Brain microvascular endothelial cell (primary cell): ENCODE data around the gene FARS2.

ENCODE experiments used
- DNase-seq: peaks from one replicate; pipeline ENCODE4 v3.0.0-alpha.2; 2020
- H3K27ac ChIP-seq: fragments of 250-450 bp; sonication (Bioruptor Pico); 2 replicates; pipeline ENCODE4 v1.5.1; 2020; ENCODE audit warnings: mild to moderate bottlenecking, moderate library complexity
- H3K27me3 ChIP-seq: fragments of 250-450 bp; sonication (Bioruptor Pico); replicated peaks from 2 replicates; pipeline ENCODE4 v1.5.1; 2020; ENCODE audit warnings: mild to moderate bottlenecking
- H3K36me3 ChIP-seq: fragments of 250-450 bp; sonication (Bioruptor Pico); replicated peaks from 2 replicates; pipeline ENCODE4 v1.5.1; 2020; ENCODE audit warnings: mild to moderate bottlenecking
- H3K4me3 ChIP-seq: 2 replicates; pipeline ENCODE4 v1.5.1; 2011; ENCODE audit warnings: low read depth, mild to moderate bottlenecking, control low read depth, low read length, moderate library complexity
- in situ Hi-C: cut with HindIII; loops from 2 replicates; pipeline ENCODE4 v1.10.0; 2017; ENCODE audit warnings: low sequenced_read_pairs, low pct_ligation_motif_present
- TF ChIP-seq, protein P1 (sequence below): IDR thresholded peaks from 2 replicates; pipeline ENCODE4 v1.5.1; 2011; ENCODE audit warnings: low read depth, mild to moderate bottlenecking, moderate library complexity, low read length, control low read depth, inconsistent platforms; ENCODE audit errors: missing control alignments

FARS2 gene

DNA sequence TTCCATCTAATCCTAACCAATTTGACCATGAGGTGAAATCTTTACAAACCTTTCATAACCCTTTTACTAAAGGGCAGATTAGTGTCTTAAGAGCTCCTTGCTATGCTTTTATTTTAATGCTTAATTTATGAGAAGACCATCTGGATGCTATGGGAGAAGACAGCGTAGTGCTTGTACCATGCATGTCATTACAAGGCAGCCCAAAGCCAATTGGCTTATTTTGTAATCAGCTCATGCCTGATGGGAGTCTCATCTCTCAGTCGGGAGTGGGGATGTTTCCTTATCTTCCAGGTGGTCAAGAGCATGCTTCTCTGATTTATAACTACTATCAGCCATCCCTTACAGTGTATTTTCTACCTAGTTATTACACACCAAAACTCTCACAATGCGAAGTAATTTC lies 304.7 kb downstream of the FARS2 start:
- TF ChIP-seq, protein P1, sequence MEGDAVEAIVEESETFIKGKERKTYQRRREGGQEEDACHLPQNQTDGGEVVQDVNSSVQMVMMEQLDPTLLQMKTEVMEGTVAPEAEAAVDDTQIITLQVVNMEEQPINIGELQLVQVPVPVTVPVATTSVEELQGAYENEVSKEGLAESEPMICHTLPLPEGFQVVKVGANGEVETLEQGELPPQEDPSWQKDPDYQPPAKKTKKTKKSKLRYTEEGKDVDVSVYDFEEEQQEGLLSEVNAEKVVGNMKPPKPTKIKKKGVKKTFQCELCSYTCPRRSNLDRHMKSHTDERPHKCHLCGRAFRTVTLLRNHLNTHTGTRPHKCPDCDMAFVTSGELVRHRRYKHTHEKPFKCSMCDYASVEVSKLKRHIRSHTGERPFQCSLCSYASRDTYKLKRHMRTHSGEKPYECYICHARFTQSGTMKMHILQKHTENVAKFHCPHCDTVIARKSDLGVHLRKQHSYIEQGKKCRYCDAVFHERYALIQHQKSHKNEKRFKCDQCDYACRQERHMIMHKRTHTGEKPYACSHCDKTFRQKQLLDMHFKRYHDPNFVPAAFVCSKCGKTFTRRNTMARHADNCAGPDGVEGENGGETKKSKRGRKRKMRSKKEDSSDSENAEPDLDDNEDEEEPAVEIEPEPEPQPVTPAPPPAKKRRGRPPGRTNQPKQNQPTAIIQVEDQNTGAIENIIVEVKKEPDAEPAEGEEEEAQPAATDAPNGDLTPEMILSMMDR: no peak
- no peak overlapping the region for H3K27ac ChIP-seq
- in situ Hi-C loops: no loop called here
- no peaks in the 10 kb centered on the region for H3K36me3 ChIP-seq
- no peaks in the 10 kb centered on the region for H3K27me3 ChIP-seq
- no peak for DNase-seq
- no peak overlapping the region for H3K4me3 ChIP-seq

DNA sequence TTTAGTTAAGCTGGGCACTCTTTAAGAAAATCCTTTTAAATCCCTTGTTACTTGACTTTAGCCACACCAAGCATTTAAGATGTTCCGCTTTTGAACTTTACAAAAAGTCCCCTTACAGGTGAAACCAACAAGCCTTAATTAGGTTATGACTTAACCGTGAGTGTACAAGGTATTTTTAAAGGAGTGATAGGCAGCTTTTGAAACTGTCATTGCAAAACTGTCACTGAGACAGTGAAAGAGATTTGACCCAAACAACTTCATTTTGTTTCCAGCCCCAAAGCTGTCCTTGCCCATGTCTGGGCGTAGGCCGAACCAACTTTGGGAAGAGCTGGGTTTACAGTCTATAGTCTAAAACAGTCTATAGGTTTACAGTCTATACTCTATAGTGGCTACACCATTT lies 305.4 kb downstream of the FARS2 start:
- Histone ChIP-seq H3K27ac (no peak overlapping the region), H3K27me3 (no peaks in the 10 kb centered on the region), H3K4me3 (no peak overlapping the region), H3K36me3 (no peaks in the 10 kb centered on the region)
- TF ChIP-seq, protein P1: no peak
- in situ Hi-C loops: no loop called here
- DNase-seq: no peak

DNA sequence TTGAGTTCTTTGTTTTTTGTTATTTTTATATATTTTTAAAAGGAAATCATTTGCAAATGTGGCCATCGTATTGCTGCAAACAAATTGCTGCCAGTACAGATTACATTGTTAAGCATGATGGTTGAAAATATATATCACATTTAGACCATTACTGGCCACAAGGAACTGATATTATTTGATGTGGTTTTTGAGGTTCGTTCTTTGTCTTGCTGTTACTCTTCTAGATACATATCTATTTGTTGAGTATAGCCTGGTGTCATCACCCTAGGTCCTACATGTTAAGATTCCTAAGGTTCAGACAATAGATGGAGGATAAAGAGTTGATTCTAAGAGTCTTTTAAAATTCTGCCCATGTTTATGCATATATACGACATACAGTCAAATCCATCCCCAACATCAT lies 306.0 kb downstream of the FARS2 start:
- no peak for DNase-seq
- TF ChIP-seq, protein P1: no peak
- Histone ChIP-seq H3K27me3 (no peaks in the 10 kb centered on the region), H3K36me3 (no peaks in the 10 kb centered on the region), H3K27ac (no peak overlapping the region), H3K4me3 (no peak overlapping the region)
- in situ Hi-C loops: no loop called here

DNA sequence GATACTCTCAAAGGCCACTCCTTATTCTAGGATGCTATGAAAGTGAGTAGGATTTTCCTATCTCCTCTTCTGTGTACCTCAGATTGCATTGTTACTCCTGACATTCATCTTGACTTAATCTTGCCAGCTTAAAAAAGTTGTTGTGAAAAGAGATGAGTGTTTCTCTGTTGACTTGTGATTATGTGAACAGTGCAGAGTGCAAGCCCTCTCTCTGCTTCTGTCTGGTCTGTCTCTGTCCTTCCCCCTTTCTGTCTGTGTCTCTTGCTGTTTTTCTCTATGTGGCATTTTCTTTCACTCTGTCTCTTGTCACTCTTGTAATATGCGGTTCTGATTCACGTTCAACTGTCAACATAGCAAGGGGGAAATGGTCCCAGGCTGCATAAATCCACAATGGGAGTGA lies 306.6 kb downstream of the FARS2 start:
- no peak for DNase-seq
- TF ChIP-seq, protein P1: no peak
- Histone ChIP-seq H3K4me3 (no peak overlapping the region), H3K27ac (no peak overlapping the region), H3K27me3 (no peaks in the 10 kb centered on the region), H3K36me3 (no peaks in the 10 kb centered on the region)
- in situ Hi-C loops: no loop called here

DNA sequence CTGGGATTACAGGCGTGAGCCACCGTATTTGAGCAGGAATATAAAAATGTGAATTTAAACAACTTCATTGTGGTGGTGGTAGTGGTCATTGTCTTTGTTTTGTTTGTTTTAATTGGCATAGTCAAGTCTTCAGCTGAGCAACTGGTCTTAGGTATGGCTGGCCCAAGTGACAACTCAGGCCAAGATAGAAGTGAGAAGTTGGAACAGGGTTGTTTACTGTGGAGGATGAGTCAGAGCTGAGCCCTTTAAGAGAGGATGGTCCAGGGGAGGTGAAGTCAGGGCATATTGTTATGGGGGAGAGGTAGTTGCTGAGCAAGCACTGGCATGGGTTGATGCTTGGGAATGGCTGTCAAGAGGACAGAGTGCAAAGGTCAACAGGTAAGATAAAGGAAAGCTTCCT lies 308.2 kb downstream of the FARS2 start:
- TF ChIP-seq, protein P1: no peak
- in situ Hi-C loops: no loop called here
- no peak overlapping the region for H3K27ac ChIP-seq
- H3K4me3 ChIP-seq: no peak overlapping the region
- H3K36me3 ChIP-seq: no peaks in the 10 kb centered on the region
- DNase-seq: no peak
- no peaks in the 10 kb centered on the region for H3K27me3 ChIP-seq

DNA sequence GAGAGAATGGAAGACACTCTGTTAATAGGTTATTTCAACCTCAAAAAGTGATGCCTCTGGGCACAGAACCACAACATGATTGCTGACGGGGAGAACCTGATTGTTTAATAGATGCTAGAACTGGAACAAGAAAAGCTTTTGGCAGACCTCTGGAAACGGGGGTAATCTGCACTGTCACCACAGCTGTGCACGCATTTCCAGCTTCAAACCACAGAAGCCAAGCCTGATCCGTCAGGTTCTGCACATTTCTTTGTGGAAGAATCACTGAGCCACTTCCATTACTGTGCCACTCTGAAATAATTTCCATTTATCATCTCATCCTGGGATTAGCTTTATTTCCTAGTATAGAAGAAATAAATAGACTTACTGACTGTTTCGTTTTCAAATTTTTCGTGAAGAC lies 309.3 kb downstream of the FARS2 start:
- in situ Hi-C loops: no loop called here
- Histone ChIP-seq H3K27me3 (no peaks in the 10 kb centered on the region), H3K27ac (no peak overlapping the region), H3K36me3 (no peaks in the 10 kb centered on the region), H3K4me3 (no peak overlapping the region)
- DNase-seq: no peak
- TF ChIP-seq, protein P1: no peak
